HepG2 (cell line): ENCODE measurements around the gene UGT1A8. TPM values are rescaled to one million over a fixed set of nuclear protein-coding genes. Genes with fewer than 3 reads are reported as not detected.

Experiments
- ETS1 ChIP-seq: sonication (generic); formaldehyde crosslinking; IDR thresholded peaks from 2 replicates; pipeline ENCODE4 v1.4.0; 2020; ENCODE audit warnings: missing genetic modification reagents
- HOXA9 ChIP-seq: sonication (generic); formaldehyde crosslinking; IDR thresholded peaks from 2 replicates; pipeline ENCODE4 v1.8.1; 2022; ENCODE audit warnings: missing genetic modification reagents, mild to moderate bottlenecking, moderate library complexity, borderline replicate concordance
- ZNF407 ChIP-seq: sonication (generic); formaldehyde crosslinking; IDR thresholded peaks from one replicate; pipeline ENCODE4 v1.5.1; 2020; ENCODE audit warnings: mild to moderate bottlenecking, missing genetic modification reagents; ENCODE audit errors: not compliant biosample characterization
- polyA plus RNA-seq, 8 experiments: library from polyadenylated mRNA; depleted of rRNA in 3 of 8; stranded (reverse) in 7 of 8; unstranded in 1 of 8; fragments of >200 nt; fragmentation: Illumina TruSeq in 4 of 8; extraction: Trizol in 4 of 8; gene quantifications; 2 replicates each; pipeline versions ENCODE4 v1.2.1 to v1.2.3, GENCODE V29; 2011 to 2016; ENCODE audit warnings: low read depth in 4 of 8, missing spikeins in 1 of 8, mixed read lengths in 1 of 8; ENCODE audit not compliant: insufficient read depth in 1 of 8
- total RNA-seq, 5 experiments: library from RNA; depleted of rRNA; stranded (reverse); fragments of >200 nt; fragmentation: Illumina TruSeq; extraction: Trizol; gene quantifications; 2 replicates each; pipeline ENCODE4 v1.2.3, GENCODE V29; 2016; ENCODE audit warnings: low read depth in 1 of 5

The UGT1A8 gene
- total and polyA plus RNA-seq, 2 of the 13 experiments (the other 11 are each of a cell fraction or from before 2014, with no cell fraction given), result not detected

GRCh38 chr2:233651430-233651829 is 34.0 kb downstream of the UGT1A8 start (continued):
- TF ChIP-seq ZNF407 (CRISPR knock-in tag) (no peak), ETS1 (no peak), HOXA9 (CRISPR knock-in tag) (no peak)
